Measurements from ENCODE around the gene MACROD1. TPM values are rescaled to one million over a fixed set of nuclear protein-coding genes. Genes with fewer than 3 reads are reported as not detected.
"Not testable (repeated sequence)": the region's sequence is repeated elsewhere in the genome, so short reads cannot be mapped to it uniquely, and the experiment has no call there.

MACROD1 gene
- polyA plus RNA-seq, 3 donors from 2014 or later: 4.8 to 7.1 (median 6.5) TPM

DNA sequence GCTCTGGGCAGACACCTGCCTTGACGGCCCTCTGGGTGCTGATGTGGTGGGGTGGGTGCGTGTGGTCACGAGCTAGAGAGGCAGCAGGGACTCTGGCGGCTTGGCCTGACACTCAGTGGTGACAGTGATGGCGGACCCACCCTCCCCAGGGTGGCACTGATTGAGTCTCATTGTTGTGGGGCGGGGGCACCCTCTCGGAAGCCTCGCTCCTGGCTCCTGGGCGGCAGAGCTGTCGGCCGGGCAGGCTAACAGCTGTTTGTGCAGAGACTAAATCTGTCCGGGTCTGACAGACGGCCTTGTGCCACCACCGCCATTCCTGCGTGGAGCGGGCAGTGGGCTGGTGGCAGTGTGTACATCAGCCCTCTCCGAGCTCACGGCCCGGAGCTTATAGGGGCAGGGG lies 114.6 kb downstream of the MACROD1 start:
- H3K27ac Mint-ChIP-seq: no peak overlapping the region

DNA sequence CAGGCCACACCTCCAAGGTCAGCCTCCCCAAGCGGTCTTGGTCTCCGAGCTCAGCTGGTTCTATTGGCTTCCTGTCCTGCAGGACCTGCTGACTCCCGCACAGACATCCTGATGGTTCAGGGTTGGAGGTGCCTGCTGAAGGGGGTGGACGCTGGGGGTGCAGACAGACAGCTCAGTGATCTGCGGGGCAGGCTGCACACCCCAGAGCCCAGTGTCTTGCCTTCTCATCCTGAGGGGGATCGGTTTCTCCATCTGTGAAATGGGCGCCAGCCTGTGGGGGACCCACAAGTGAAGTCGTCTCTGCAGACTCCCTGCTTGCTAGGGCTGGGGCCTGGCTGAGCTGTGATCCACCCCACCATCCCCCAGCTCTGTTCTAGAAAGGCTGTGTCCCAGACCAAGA lies 116.4 kb downstream of the MACROD1 start:
- Mint-ChIP-seq H3K9me3 (no peaks in the 10 kb centered on the region), H3K27me3 (ENCODE audit: low read depth in 3 of 3) (peaks cover 0 to 1% (median 0%) of the 10 kb centered on the region in 3 donors), H3K36me3 (no peaks in the 10 kb centered on the region), H3K4me3 (no peak overlapping the region), H3K4me1 (no peaks in the 10 kb centered on the region), H3K27ac (no peak overlapping the region)
- DNase-seq: no peak

More for the DNA sequence above, 114.6 kb downstream of the MACROD1 start:
- DNase-seq: no peak
- Mint-ChIP-seq H3K9me3 (no peaks in the 10 kb centered on the region), H3K4me1 (no peaks in the 10 kb centered on the region), H3K27me3 (ENCODE audit: low read depth in 3 of 3) (peaks cover 0 to 1% (median 0%) of the 10 kb centered on the region in 3 donors), H3K36me3 (no peaks in the 10 kb centered on the region), H3K4me3 (no peak overlapping the region)

- Mint-ChIP-seq H3K36me3 (no peaks in the 10 kb centered on the region), H3K27ac (no peak overlapping the region), H3K9me3 (no peaks in the 10 kb centered on the region), H3K4me3 (no peak overlapping the region), H3K4me1 (no peaks in the 10 kb centered on the region), H3K27me3 (ENCODE audit: low read depth in 3 of 3) (no peaks in the 10 kb centered on the region)
- DNase-seq: no peak
Observed at GRCh38 chr11:64048042-64048854, 117.7 kb downstream of the MACROD1 start.

DNA sequence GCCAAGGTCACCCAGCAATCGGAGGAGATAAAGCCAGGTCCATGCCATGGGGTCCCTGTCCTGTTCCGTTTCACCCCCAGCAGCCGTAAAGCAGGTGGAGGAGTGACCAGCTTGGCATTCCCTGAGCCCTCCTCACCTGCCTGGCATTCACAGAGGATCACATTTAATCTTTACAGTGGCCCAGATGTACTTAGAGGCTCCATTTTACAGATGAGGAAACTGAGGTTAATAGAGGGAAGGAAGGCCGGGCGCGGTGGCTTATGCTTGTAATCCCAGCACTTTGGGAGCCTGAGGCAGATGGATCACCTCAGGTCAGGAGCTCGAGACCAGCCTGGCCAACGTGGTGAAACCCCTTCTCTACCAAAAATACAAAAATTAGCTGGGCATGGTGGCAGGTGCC lies 118.5 kb downstream of the MACROD1 start:
- H3K27ac Mint-ChIP-seq; H3K4me3 Mint-ChIP-seq; H3K36me3 Mint-ChIP-seq; H3K4me1 Mint-ChIP-seq; H3K9me3 Mint-ChIP-seq; H3K27me3 Mint-ChIP-seq (ENCODE audit: low read depth in 3 of 3); DNase-seq: not testable (repeated sequence)

DNA sequence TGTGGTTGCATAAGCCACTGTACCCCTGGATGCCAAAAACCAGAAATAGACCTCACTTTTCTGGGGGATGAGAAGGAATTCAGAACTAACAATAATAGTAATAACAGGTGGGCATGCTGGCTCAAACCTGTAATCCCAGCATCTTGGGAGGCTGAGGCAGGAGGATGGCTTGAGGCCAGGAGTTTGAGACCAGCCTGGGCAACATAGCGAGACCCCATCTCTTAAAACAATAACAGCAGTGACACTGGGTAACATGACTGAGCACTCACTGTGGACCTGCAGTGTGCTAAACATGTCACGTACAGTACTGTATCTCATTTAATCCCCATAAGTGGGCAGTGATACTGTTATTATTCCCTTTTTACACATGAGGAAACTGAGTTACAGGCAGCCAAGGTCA lies 120.2 kb downstream of the MACROD1 start:
- no peak overlapping the region for H3K4me3 Mint-ChIP-seq
- H3K27me3 Mint-ChIP-seq (ENCODE audit: low read depth in 3 of 3): peaks cover 0 to 2% (median 0%) of the 10 kb centered on the region in 3 donors
- H3K9me3 Mint-ChIP-seq: no peaks in the 10 kb centered on the region
- no peak overlapping the region for H3K27ac Mint-ChIP-seq
- H3K4me1 Mint-ChIP-seq: no peaks in the 10 kb centered on the region
- DNase-seq: no peak
- H3K36me3 Mint-ChIP-seq: no peaks in the 10 kb centered on the region

GRCh38 chr11:64044730-64045393 lies 121.1 kb downstream of the MACROD1 start:
- Mint-ChIP-seq H3K9me3 (no peaks in the 10 kb centered on the region), H3K27me3 (ENCODE audit: low read depth in 3 of 3) (peaks cover 0 to 2% (median 0%) of the 10 kb centered on the region in 3 donors), H3K36me3 (no peaks in the 10 kb centered on the region), H3K27ac (no peak overlapping the region), H3K4me1 (no peaks in the 10 kb centered on the region), H3K4me3 (no peak overlapping the region)
- no peak for DNase-seq

DNA sequence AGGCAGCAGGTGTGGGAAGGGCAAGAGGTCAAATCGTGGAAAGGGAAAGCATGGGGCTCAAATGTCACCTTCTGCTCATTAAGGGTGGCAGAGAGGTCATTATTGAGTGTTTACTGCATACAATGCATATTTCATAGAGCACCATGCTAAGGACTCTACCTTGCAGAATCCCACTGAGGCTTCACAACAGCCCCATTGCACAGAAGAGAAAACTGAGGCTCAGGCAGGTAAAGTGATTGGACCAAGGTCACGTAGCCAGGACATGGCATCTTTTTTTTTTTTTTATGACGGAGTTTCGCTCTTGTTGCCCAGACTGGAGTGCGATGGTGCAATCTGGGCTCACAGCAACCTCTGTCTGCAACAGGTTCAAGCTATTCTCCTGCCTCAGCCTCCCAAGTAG lies 122.4 kb downstream of the MACROD1 start:
- Mint-ChIP-seq H3K36me3 (no peaks in the 10 kb centered on the region), H3K27ac (no peak overlapping the region), H3K27me3 (ENCODE audit: low read depth in 3 of 3) (peaks cover 0 to 4% (median 2%) of the 10 kb centered on the region in 3 donors), H3K4me3 (no peak overlapping the region), H3K9me3 (no peaks in the 10 kb centered on the region), H3K4me1 (no peaks in the 10 kb centered on the region)
- DNase-seq: no peak

DNA sequence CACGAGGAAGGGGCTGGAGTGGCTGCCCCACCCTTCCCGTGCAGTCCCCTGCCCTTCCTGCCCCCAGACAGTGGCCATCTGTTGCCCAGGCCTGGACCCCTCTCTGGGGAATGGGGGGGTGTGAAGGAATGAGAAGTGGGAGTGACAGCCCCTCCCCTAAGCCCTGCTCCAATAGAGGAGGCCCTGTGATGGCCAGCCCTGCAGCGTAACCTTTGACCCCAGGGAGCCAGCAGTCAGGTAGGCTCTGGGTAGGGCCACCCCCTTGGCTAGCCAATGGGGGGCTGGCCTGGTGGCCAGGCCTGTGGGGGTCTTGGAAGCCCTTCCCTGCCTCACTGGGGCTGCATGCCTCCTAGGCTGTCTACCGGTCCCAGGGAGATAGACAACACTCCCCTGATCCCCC lies 123.6 kb downstream of the MACROD1 start:
- H3K4me1 Mint-ChIP-seq: no peaks in the 10 kb centered on the region
- H3K9me3 Mint-ChIP-seq: no peaks in the 10 kb centered on the region
- H3K4me3 Mint-ChIP-seq: no peak overlapping the region
- no peaks in the 10 kb centered on the region for H3K36me3 Mint-ChIP-seq
- no peak overlapping the region for H3K27ac Mint-ChIP-seq
- H3K27me3 Mint-ChIP-seq (ENCODE audit: low read depth in 3 of 3): peaks cover 2 to 4% (median 2%) of the 10 kb centered on the region in 3 donors
- no peak for DNase-seq

DNA sequence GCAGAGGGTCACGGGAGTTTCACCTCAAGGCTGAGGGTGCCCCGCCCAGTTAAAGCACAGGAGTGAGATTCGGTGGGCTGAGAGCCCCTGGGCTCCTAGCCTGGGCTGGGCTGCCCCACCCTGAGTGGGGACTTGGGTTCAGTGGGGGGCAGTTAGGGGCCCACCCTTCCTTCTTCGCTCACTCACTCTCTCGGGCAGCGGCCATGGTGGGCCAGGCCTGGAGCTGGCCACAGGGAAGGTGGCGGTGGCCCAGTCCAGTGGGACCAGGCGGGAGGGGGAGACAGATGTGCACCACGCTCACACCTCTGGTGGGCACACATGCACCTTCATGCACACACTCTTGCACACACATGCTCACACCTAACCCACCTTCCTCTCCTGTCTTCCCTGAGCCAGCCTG lies 124.1 kb downstream of the MACROD1 start:
- Mint-ChIP-seq H3K9me3 (no peaks in the 10 kb centered on the region), H3K27me3 (ENCODE audit: low read depth in 3 of 3) (peaks cover 2 to 4% (median 2%) of the 10 kb centered on the region in 3 donors), H3K4me3 (no peak overlapping the region), H3K27ac (no peak overlapping the region), H3K4me1 (no peaks in the 10 kb centered on the region), H3K36me3 (no peaks in the 10 kb centered on the region)
- DNase-seq: no peak

DNA sequence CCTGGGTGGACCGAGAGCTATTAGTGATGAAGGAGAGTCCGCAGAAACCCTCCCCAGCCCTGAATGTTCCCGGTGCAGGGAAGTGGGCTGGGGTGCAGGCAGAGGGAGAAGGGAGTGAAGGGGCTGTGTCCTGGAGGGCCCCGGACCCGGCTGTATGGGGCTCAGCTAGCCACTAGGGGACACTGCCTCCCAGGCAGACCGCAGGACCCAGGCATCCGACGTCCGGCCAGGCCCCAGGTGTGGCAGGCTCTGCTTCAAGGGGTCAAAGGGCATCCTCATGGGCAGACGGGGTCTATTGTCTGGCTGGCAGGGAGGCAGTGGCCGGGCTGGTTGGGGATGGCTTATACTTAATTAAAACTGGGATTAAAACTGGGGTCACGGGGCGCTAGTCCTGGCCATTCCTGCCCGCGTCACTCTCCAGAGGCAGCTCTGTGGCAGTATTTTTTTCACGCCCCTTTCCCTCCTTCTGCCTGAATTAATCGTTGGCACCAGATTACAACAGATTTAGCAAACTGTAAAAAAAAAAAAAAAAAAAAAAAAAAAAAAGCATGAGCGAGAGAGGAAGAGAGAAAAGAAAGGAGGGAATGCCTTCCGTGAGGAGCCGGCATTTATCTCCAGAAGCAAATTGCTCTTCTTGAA lies 125.1 kb downstream of the MACROD1 start:
- Mint-ChIP-seq H3K9me3 (no peaks in the 10 kb centered on the region), H3K27me3 (ENCODE audit: low read depth in 3 of 3) (peaks cover 2 to 4% (median 2%) of the 10 kb centered on the region in 3 donors), H3K4me1 (no peaks in the 10 kb centered on the region), H3K27ac (no peak overlapping the region), H3K4me3 (no peak overlapping the region), H3K36me3 (no peaks in the 10 kb centered on the region)
- no peak for DNase-seq

GRCh38 chr11:64039012-64039665 lies 126.8 kb downstream of the MACROD1 start:
- Mint-ChIP-seq H3K36me3 (no peaks in the 10 kb centered on the region), H3K4me1 (peaks cover 0 to 4% of the 10 kb centered on the region in 2 donors), H3K27me3 (ENCODE audit: low read depth in 3 of 3) (peaks cover 5 to 10% (median 6%) of the 10 kb centered on the region in 3 donors), H3K27ac (no peak overlapping the region), H3K4me3 (no peak overlapping the region), H3K9me3 (no peaks in the 10 kb centered on the region)
- no peak for DNase-seq

DNA sequence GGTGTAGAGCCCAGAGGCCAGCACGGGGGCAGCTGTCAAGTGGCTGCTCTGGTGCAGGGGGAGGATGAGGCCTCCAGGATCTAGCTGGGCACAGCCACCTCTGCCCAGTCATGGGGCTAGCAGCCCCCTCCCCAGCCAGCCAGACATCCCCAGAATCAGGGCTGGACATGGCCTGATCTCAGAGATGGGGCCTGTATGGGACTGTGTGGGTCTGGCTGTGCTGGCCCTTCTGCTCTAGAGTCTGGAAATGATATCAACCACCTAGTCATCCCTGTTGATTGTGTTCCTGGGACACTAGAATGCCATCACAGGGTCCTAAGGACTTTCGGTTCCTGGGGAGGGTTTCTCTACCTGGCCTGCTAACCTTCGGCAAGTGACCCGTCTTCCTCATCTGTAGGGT lies 127.4 kb downstream of the MACROD1 start:
- Mint-ChIP-seq H3K9me3 (no peaks in the 10 kb centered on the region), H3K27me3 (ENCODE audit: low read depth in 3 of 3) (peaks cover 6 to 12% (median 9%) of the 10 kb centered on the region in 3 donors), H3K36me3 (no peaks in the 10 kb centered on the region), H3K4me3 (no peak overlapping the region), H3K4me1 (peaks cover 0 to 4% of the 10 kb centered on the region in 2 donors), H3K27ac (no peak overlapping the region)
- DNase-seq: no peak

GRCh38 chr11:64037027-64037634 lies 128.8 kb downstream of the MACROD1 start:
- H3K4me1 Mint-ChIP-seq: peaks cover 0 to 4% of the 10 kb centered on the region in 2 donors

More at GRCh38 chr11:64037027-64037634, 128.8 kb downstream of the MACROD1 start:
- Mint-ChIP-seq H3K36me3 (no peaks in the 10 kb centered on the region), H3K27me3 (ENCODE audit: low read depth in 3 of 3) (peaks cover 6 to 12% (median 12%) of the 10 kb centered on the region in 3 donors), H3K27ac (no peak overlapping the region), H3K4me3 (no peak overlapping the region), H3K9me3 (no peaks in the 10 kb centered on the region)
- DNase-seq: no peak

Measured in immature natural killer cell (primary cell).